HTERT RPE-1 (cell line): ENCODE measurements around the gene RPS5.
"Not testable (repeated sequence)": the region's sequence is repeated elsewhere in the genome, so short reads cannot be mapped to it uniquely, and the experiment has no call there.

ENCODE experiments used
- in situ Hi-C: fragments of 300-500 bp; cut with MboI; formaldehyde crosslinking; loops from 4 replicates; pipeline ENCODE4 v1.14.3; 2020; ENCODE audit warnings: low sequenced_read_pairs

The RPS5 gene

DNA sequence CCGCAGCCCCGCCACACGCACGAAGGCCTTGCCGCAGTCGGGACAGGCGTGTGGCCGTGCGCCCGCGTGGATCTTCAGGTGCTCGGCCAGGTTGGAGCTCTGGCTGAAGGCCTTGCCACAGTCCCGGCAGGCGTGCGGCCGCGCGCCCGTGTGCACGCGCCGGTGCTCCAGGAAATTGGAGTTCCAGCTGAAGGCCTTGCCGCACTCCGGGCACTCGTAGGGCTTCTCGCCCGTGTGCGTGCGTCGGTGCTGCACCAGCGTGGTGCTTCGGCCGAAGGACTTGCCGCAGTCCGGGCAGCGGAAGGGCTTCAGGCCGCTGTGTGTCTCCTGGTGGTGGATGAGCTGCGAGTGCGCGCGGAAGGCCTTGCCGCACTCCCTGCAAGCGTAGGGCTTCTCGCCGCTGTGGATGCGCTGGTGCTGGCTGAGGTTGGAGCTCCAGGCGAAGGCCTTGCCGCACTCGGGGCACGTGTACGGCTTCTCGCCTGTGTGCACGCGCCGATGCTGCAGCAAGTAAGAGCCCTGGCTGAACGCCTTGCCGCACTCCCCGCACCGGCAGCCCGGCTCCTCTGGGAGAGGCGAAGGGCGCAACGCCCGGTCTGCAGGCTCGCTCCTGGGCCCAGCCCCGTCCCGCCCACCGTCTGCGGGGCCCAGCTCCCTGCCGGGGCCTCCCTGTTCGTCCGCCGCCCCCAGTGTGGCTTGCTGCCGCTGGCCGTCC is 30.1 kb upstream of the RPS5 start:
- in situ Hi-C loops: no loop called here

DNA sequence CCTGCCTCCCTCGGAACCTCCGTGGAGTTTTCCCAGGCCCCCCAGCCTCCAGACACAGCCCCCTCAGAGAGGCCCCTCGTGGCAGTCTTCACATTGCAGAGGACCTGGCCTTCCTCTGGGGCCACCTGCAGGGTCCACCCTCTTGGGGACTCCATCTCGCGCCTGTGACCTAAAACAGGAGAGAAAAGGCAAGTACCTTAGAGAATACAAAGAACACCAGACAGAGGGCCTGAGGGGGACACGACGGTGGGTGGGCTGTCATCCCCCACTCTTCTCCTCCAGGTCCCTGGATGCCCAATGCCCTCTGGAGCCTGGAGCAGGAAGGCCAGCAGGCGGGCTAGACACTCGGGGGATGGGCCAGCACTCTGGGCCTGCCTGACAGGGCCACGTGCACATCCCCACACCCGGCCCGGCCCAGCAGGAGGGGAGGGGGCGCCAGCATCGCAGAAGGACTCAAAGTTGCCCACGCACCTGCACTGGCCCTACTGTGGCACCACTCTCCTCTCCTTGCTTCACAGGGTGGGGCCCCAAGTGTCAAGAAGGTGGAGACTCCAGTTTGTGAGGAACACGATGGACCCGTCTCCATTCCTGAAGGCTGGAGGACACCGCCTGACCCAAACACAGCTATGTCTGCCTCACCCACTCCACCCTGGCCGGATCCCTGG is 29.5 kb upstream of the RPS5 start:
- in situ Hi-C loops: no loop called here

DNA sequence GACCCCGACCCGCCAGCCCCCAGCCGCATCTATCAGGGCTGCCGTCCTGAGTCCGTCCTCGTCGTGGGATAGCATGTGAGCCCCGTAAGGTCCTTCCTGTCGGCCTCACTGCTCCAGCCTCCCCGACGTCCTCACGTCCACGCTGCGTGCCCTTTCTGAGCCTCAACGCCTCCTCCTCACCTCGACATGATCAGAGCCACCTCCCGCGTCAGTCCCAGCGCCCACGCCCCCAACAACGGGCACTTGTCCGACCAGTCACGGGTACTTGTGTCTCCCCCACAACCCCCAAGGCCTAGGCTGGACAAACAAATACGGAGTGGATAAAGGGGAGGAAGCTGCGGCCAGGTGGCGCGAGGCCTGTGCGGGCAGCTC is 25.2 kb upstream of the RPS5 start:
- in situ Hi-C loops: no loop called here

DNA sequence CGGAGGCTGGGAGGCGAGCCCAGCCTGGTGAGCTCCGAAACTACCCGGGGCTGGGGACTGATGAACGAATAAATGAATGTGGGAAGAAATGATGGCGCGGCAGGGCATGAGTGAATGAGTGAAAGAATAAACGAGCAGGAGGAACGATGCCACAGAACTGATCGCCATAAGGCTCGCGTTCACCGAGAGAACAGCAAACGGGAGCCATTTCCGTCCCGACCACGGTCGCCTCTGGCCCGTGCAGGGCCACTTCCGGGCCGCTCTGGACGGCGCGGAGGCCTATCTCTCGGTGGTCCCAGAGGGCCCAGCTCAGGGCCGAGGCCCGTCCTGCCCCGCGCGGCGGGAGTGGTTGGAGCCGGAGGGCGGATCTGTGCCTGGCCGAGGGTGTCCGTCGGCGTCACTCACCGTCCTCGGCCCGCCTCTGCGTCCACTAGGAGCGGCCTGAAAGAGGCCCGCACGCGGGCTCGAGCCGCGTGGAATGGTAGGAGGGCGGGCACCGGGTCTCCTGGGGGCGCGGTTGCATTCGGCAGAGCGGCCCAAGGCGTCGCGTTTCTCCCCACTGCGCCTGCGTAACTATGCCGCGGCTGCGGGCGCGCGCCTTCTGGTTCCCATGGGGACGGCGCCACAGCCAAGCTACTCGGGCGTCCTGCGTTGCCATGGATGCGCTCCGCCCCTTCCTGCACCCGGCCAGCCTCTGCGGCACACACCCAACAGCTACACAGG is 24.6 kb upstream of the RPS5 start, which contains the start of gene ZNF497:
Gene ZNF497 (minus strand): TSS at position 480 of the 723 bp plus-strand sequence. CDS start 5,116 bp downstream, outside the sequence.
- in situ Hi-C loops: no loop called here

DNA sequence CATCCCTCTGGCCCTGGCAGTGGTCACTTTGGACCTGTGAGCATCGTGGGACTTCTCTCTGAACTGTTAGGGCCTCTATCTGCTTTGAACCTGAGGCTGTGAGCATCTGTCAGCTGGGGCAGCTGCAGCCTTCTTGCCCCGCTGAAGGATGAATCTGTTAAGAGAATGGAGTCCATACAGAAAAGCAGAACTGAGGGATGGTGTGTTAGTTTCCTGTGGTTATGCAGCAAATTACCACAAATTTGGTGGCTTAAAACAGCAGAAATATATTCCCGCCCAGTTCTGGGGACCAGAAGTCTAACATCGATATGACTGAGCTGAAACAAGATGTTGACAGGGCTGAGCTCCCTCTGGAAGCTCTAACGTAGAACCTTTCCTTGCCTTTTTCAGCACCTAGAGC is 22.9 kb upstream of the RPS5 start:
- in situ Hi-C loops: no loop called here

DNA sequence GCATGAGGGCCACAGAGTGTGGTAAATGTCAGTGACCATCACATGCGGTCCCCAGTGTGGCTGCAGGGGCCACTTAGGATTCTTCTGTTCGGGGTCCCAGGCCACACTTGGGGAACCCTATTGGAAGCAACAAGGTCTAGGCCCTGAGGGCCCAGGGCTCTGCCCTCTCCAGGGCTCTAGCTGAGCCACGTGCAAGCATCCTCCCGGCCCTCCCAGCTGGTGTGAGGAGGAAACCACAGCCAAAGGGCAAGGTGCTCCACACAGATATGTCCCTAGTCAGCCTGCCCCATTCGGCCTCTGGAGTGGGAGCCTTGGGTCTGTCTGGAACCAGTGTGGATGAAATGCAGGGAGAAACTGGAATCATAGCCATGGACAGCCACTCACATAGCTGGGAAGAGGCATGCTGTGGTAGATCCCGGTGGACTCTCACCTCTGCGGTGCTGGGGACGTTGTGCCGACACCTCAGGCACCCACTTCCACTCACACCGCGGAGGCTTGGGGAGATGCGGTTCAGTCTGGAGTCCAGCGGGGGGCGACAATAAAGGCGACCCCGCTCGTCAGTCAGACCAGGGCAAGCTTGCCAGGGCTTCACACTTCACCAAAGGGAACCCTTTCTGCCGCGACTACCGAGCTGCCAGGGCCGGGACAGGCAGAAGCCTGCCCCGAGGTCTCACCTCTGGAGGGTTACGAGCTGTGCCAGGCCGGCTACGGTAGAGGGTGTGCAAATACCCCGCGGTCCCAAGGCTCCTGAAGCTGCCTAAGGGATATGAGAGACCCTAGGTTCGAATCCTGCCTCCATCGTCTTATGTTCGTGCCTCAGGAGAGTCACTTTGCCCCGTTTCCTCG is 20.3 kb upstream of the RPS5 start:
- in situ Hi-C loops: no loop called here

DNA sequence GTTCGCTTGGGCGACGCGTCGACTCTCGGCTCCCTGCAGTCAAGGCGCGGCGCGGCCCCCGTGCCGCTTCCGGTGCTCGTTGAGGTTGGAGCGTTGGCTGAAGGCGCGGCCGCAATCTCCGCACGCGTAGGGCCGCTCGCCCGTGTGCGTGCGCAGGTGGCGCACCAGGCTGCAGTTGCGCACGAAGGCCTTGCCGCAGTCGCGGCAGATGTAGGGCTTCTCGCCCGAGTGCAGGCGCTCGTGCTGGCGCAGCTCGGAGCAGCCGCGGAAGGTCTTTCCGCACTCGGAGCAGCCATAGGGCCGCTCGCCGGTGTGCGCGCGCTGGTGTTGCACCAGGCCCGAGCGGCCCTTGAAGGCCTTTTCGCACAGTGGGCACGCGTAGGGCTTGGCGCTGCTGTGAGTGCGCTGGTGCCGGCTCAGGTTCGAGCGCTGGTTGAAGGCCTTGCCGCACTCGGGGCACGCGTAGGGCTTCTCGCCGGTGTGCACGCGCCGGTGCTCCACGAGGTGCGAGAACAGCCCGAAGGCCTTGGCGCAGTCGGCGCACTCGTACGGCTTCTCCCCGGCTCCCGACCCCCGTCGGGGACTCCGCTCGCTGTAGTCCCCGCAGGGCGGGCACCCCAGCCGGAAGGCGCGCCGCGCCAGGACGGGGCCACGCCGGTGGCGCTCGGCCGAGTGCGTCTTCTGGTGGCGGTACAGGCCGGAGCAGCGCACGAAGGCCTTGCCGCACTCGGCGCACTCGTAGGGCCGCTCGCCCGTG is 19.2 kb upstream of the RPS5 start:
- in situ Hi-C loops: no loop called here

DNA sequence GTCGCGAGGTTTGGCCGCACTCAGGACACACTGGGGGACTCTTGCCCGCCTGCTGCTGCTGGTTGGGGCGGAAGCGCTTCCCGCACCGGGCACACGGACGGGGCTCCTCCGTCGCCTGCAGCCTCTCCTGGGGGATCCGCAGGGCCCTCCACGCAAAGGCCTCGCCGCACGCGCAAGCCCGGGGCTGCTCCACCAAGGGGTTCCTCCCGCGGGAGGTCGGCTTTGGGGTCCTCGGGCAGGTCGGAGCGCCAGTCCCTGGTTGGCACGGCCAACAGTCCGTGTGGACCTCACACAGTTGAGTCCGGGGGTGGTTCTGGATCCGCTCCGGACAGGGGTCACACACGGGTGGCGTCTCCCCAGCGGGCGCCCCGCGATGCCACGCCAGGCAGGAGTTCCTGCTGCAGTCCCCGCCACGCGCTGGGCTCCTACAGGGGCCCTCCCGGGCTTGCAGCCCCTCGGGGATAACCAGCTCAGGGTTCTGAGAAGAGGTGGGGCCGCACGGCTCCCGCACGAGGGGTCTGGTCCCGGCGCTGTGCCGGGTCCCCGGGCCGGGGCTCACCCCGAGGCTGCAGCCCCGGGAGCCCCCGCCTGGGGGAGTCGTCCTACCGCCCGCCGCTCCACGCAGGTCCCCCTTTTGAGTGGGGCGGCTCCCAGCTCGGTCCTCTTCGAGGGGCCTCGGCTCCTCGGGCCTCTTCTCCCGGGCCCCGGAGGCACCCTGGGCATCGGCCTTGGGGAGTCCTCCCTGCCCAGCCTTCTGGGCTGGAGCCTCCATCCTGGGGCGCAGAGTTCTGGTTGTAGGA is 18.3 kb upstream of the RPS5 start:
- in situ Hi-C loops: no loop called here

DNA sequence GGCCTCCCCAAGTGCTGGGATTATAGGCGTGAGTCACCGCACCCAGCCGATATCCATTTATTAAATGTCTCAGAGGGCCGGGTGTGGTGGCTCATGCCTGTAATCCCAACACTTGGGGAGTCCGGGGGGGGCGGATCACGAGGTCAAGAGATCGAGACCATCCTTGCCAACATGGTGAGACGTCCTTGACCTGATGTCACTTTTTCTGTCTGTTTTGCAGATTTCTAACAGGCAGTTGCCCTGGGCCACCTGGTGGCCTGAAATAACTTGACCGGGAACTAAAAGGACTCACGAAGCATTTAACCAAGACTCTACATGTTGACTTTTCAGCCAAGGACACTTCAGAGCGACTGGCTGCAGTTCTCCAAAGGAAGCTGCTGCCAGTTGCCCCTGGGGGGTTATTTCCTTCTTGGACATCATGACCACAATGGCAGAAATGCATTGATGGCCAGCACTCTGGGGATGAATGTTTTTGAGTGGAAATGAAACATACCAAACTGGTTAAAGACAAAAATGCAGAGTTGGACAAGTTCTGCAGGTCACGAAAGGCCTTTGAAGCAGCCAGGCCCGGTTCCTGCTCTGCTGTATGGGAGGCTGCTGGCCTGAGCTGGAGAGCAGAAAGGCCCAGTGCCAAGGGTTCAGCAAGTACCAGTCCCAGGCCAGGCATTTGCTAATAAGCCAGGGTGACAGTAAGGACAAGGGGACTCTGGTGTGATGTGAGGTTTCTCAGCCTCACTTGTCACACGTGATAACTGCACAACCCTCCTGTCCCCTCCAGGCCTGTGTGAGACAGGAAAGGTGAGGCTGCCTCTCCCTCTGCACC is 14.5 kb upstream of the RPS5 start:
- in situ Hi-C loops: no loop called here

DNA sequence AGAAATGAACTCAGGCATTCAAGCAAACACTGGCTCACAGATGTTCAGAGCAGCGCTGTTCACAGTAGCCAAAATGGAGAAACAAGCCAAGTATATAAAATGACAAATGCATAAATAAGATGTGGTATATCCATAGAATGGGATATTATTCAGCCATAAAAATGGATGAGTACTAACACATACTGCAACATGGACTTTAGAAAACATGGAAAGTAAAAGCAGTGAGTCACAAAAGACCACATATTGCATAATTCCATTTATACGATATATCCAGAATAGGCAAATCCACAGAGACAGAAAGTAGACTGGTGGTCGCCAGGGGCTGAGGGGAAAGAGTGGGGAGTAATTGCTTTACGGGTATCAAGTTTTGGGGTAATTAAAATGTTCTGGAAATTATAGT is 12.9 kb upstream of the RPS5 start:
- in situ Hi-C loops: no loop called here

DNA sequence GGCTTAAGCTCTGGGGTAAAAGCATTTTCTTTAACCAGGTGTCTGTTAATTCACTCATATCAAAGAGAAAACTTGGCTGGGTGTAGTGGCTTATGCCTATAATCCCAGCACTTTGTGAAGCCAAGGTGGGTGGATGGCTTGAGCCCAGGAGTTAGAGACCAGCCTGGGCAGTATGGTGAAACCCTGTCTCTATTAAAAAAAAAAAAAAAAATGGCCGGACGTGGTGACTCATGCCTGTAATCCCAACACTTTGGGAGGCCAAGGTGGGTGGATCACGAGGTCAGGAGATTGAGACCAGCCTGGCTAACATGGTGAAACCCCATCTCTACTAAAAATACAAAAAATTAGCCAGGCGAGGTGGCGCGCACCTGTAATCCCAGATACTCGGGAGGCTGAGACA is 10.3 kb upstream of the RPS5 start:
- in situ Hi-C loops: not testable (repeated sequence)

DNA sequence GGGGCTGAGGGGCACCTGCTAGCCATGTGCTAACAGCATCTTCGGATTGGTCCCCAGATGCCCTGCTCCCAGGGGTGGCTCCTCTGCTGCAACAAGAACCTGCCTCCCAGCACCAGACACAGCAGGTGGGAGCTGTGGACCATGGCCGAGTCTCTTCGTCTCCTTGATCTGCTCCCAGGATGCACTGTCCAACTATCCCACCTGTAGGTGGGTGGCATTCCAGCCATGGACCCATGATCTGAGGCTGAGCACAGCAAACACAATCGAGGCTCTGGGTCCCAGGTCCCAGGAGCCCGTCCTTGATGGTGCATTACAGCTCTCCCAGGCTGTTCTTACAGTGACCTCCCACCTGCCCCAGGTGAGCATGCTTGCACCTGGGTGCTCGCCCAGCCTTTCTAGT is 7.8 kb upstream of the RPS5 start:
- in situ Hi-C loops: no loop called here

DNA sequence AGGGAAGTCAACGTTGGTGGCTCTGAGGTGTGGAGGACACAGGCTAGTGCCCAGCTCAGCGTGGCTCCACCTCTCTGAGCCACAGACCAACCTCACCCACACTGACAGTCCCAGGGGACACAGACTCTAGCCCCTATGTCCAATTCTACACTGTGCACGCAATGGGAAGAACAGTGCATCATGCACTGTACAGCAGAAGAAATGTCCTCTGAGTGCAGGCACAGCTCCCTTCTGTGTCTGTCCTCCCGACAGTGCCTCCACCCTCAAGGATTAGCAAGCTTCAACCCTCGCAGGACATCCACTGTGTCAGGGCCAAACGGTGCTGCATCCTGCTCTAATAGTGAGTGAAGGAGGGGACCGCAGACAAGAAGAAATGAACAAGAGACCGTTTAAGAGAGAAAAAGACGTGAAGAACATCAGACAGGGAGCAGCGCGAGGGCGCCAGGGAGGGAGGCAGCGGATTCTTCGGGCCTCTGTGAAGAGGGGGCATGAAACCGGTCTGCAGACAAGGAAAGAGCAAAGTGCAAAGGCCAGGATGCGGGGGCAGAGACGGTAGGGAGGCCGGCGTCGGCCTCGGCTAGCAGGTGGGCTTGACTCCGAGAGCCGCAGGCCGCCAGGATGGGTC is 6.9 kb upstream of the RPS5 start:
- in situ Hi-C loops: no loop called here

DNA sequence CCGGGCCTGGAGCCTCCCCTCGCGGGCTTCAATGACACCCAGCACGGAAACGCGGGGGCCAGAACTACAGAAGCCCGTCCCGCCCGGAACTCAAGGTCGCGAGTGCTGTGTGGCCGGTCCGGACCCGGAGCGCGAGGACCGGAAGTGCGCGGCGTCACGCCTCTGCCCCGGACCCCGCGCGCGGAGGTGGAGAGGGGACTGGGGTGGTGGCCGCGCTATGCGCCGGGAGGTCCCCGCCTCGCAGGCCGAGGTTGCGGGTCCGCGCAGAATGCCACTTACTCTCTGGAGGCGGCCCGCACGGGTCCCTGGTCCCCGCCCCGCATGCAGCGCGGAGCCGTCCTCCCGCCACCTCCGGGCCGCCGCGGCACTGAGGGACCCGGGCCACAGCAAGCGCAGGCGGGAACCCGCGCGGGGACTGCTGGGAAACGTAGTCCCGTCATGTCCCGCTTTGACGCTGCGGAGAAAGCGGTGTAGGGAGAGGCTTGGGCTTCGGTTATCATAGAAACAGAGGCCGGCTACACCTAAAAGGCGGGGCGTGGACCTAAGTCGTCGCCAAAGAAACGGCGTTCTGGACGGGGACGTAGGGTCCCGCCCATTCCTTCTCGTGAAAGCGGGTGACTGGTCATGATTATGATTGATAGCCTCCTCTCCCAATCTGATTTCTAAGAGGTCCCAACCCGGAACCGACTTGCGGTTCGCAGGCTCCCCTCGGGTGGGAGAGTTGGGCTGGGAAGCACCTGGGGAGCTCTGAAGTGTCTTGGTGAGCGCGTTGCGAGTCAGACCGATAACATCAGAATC is 6.2 kb upstream of the RPS5 start, which contains the start of gene ZNF837:
Gene ZNF837 (minus strand): TSS at position 369 of the 798 bp plus-strand sequence. CDS start 11,698 bp downstream, outside the sequence.
- in situ Hi-C loops: no loop called here

DNA sequence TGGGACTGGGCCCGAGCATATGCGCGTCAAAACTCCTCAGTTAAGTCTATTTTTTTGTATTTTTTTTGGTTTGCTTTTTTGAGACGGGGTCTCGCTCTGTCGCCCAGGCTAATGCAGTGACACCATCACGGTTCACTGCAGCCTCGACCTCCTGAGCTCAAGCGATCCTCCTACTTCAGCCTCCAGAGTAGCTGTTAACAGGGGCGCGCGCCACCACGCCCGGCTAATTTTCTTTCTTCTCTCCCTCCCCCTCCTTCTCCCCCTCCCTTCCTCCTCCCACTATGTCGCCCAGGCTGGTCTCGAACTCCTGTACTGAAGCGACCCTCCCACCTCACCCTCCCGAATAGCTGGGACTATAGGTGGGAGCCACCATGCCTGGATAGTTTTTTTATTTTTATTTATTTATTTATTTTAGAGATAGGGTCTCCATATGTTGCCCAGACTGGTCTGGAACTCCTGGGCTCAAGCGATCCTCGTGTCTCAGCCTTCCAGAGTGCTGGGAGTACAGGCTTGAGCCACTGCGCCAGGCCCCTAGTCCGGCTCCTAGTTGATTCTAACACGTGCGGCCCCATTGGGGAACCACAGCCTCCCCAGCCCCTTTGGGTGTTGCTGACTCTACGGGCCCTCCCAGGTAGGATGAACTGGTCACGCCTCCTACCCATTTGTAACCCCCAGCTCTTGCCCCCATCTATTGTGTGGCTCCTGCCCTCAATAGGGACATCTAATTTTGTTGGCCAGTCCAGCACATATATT is 5.4 kb upstream of the RPS5 start:
- in situ Hi-C loops: no loop called here

DNA sequence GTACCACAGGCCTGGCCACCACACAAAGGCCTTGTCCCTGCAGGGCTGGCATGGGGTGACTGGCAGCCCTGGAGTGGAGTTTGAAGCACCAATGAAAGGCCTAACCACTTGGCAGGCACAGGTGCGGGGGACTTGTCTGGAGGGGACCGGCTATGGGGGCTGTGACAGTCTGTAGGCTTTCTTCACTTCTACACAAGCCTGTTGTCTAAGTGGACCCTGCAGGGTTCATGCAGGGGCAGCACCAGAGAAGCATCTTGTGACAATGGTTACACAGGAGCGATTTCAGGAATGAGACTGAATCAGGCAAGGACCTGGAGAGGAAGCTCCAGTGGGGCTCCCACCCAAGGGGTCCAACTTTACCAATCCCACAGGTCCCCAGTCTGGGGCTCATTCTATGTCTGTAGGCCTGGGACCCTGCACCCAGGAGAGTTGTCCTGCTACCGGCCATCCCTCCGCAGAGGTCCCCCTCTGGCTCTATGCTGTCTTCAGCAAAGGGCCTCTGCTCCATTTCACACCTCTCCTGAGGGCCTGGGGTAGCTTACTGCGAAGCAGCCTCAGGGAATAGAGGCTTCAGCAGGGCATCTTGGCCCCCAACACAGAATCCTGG is 4.0 kb upstream of the RPS5 start:
- in situ Hi-C loops: no loop called here
